Breast epithelium (tissue), 3 donors: ENCODE measurements around the gene STX8.

Experiments
- CTCF ChIP-seq, 3 donors: fragments of 450-650 bp; IDR thresholded peaks; one replicate each; pipeline ENCODE4 v1.5.1; 2016 to 2017; ENCODE audit warnings: antibody characterized with exemption in 3 of 3, mild to moderate bottlenecking in 3 of 3, moderate library complexity in 3 of 3
- POLR2AphosphoS5 ChIP-seq, 3 donors: sonication (generic); formaldehyde crosslinking; IDR thresholded peaks; one replicate each; pipeline ENCODE4 v1.6.1; 2017; ENCODE audit warnings: antibody characterized with exemption in 3 of 3

GRCh38 chr17:9382626-9383025 lies 193.0 kb downstream of the STX8 start:
- TF ChIP-seq CTCF (IDR thresholded peaks at IDR 0.05) (no peak), POLR2AphosphoS5 (IDR thresholded peaks at IDR 0.05) (no peak)
